HCT116 (cell line): ENCODE measurements around the gene ELOVL5. TPM values are rescaled to one million over a fixed set of nuclear protein-coding genes. Genes with fewer than 3 reads are reported as not detected.

Experiments used
- ATAC-seq: fragments of 200-7000 bp; cut with Tn5 transposase; 2 replicates; pipeline ENCODE4 v1.9.1; 2020; ENCODE audit warnings: mild to moderate bottlenecking, moderate library complexity
- BruUV-seq: library from RNA; stranded (reverse); fragments of 400-500 nt; replicated peaks from 2 replicates; lab custom pipeline; 2021; lab: Mats Ljungman, UMichigan
- CTCF ChIA-PET: fragments of 300-600 bp; sonication (Branson Sonifier 250); formaldehyde crosslinking; loops from one replicate; lab custom pipeline; 2021; ENCODE audit warnings: antibody characterized with exemption; lab: Charles Lee
- POLR2A ChIA-PET: fragments of 300-600, 350-600 bp; sonication (Branson Sonifier 250); formaldehyde crosslinking; loops from one replicate; lab custom pipeline; 2021; ENCODE audit warnings: antibody characterized with exemption; lab: Charles Lee
- RAD21 ChIA-PET, 2 experiments: fragments of 300-600 bp; sonication (Branson Sonifier 250); formaldehyde crosslinking; loops; one replicate each; lab custom pipeline; 2023; ENCODE audit warnings: low total read pairs in 2 of 2; ENCODE audit not compliant: uncharacterized antibody in 2 of 2, unreplicated experiment in 2 of 2, low non-redundant PET in 1 of 2; lab: Charles Lee
- DNase-seq: peaks from one replicate; pipeline ENCODE4 v3.0.0-alpha.2; 2010; ENCODE audit warnings: low read depth, low spot score
- H2AFZ ChIP-seq: fragments of 200-600 bp; shearing (Covaris generic), sonication (generic); 2 replicates; pipeline ENCODE4 v1.6.1; 2017; ENCODE audit warnings: low read depth, mixed run types, mixed read lengths, antibody characterized with exemption, low read length; ENCODE audit not compliant: poor library complexity, severe bottlenecking
- H3K27ac ChIP-seq: 2 replicates; pipeline ENCODE4 v1.5.1; 2012; ENCODE audit warnings: low read depth, low read length
- H3K27me3 ChIP-seq: fragments of 200-600 bp; sonication (generic); 2 replicates; pipeline ENCODE4 v1.6.1; 2016; ENCODE audit warnings: mixed run types, low read length, mixed read lengths; ENCODE audit not compliant: insufficient read depth
- H3K36me3 ChIP-seq, 2 experiments: fragments of 200-500 bp in 1 of 2; fragments of 200-600 bp in 1 of 2; sonication (Bioruptor generic) in 1 of 2; sonication (generic) in 1 of 2; 2 replicates each; pipeline versions ENCODE4 v1.5.1 to v1.6.1; 2014 to 2016; ENCODE audit warnings: low read length in 2 of 2, inconsistent platforms in 1 of 2, mixed read lengths in 1 of 2, mixed run types in 1 of 2; ENCODE audit not compliant: insufficient read depth in 2 of 2, control insufficient read depth in 1 of 2
- H3K4me1 ChIP-seq, 2 experiments: fragments of 200-600 bp in 1 of 2; sonication (generic) in 1 of 2; 2 replicates each; pipeline versions ENCODE4 v1.5.1 to v1.6.1; 2012 to 2017; ENCODE audit warnings: low read length in 2 of 2, inconsistent platforms in 1 of 2, mild to moderate bottlenecking in 1 of 2, mixed read lengths in 1 of 2, mixed run types in 1 of 2, moderate library complexity in 1 of 2; ENCODE audit not compliant: insufficient read depth in 2 of 2, control insufficient read depth in 1 of 2
- H3K4me2 ChIP-seq: fragments of 200-600 bp; sonication (generic); 2 replicates; pipeline ENCODE4 v1.6.1; 2017; ENCODE audit warnings: mixed run types, low read length, mixed read lengths
- H3K4me3 ChIP-seq, 2 experiments: fragments of 200-600 bp in 1 of 2; sonication (generic) in 1 of 2; replicated peaks in 1 of 2; 2 replicates each; pipeline ENCODE4 v1.5.1; 2011 to 2016; ENCODE audit warnings: low read length in 2 of 2, control low read depth in 1 of 2, low read depth in 1 of 2, mild to moderate bottlenecking in 1 of 2, mixed read lengths in 1 of 2, mixed run types in 1 of 2
- H3K79me2 ChIP-seq: fragments of 200-600 bp; sonication (generic); 2 replicates; pipeline ENCODE4 v1.6.1; 2017; ENCODE audit warnings: mild to moderate bottlenecking, mixed run types, low read length, moderate library complexity, mixed read lengths; ENCODE audit not compliant: insufficient read depth
- H3K9ac ChIP-seq: fragments of 200-600 bp; sonication (generic); 2 replicates; pipeline ENCODE4 v1.6.1; 2016; ENCODE audit warnings: low read length, mixed read lengths
- H3K9me2 ChIP-seq: fragments of 200-600 bp; sonication (generic), shearing (Covaris generic); 2 replicates; pipeline ENCODE4 v1.6.1; 2017; ENCODE audit warnings: mixed run types, mild to moderate bottlenecking, moderate library complexity; ENCODE audit not compliant: insufficient read depth
- H3K9me3 ChIP-seq, 2 experiments: fragments of 200-500 bp in 1 of 2; fragments of 200-600 bp in 1 of 2; sonication (Bioruptor generic) in 1 of 2; sonication (generic) in 1 of 2; 2 replicates each; pipeline ENCODE4 v1.6.1; 2014 to 2017; ENCODE audit warnings: low read length in 2 of 2, mixed read lengths in 2 of 2, inconsistent platforms in 1 of 2, low read depth in 1 of 2, mild to moderate bottlenecking in 1 of 2, mixed run types in 1 of 2, moderate library complexity in 1 of 2; ENCODE audit not compliant: control insufficient read depth in 1 of 2, insufficient read depth in 1 of 2
- H4K20me1 ChIP-seq: fragments of 200-600 bp; sonication (generic), shearing (Covaris generic); 2 replicates; pipeline ENCODE4 v1.6.1; 2017; ENCODE audit warnings: mixed run types, mild to moderate bottlenecking, moderate library complexity; ENCODE audit not compliant: insufficient read depth
- ATF3 ChIP-seq: IDR thresholded peaks from 2 replicates; pipeline ENCODE4 v1.6.1; 2012
- CBX3 ChIP-seq: IDR thresholded peaks from 2 replicates; pipeline ENCODE4 v1.6.1; 2012; ENCODE audit warnings: low read depth
- CEBPB ChIP-seq: IDR thresholded peaks from 2 replicates; pipeline ENCODE4 v1.6.1; 2012; ENCODE audit warnings: low read depth
- CTCF ChIP-seq, 3 experiments: fragments of 200-600 bp in 1 of 3; sonication (generic) in 1 of 3; IDR thresholded peaks in 2 of 3; conservative IDR thresholded peaks in 1 of 3; 2 replicates each; pipeline ENCODE4 v1.5.1; 2012 to 2017; ENCODE audit warnings: low read depth in 2 of 3, low read length in 2 of 3, antibody characterized with exemption in 1 of 3, borderline replicate concordance in 1 of 3, control low read depth in 1 of 3, mild to moderate bottlenecking in 1 of 3, mixed read lengths in 1 of 3, mixed run types in 1 of 3, moderate library complexity in 1 of 3; ENCODE audit not compliant: insufficient read depth in 1 of 3
- EGR1 ChIP-seq: IDR thresholded peaks from 2 replicates; pipeline ENCODE4 v1.6.1; 2012; ENCODE audit warnings: low read depth
- ELF1 ChIP-seq: IDR thresholded peaks from 2 replicates; pipeline ENCODE4 v1.6.1; 2012; ENCODE audit warnings: low read depth, borderline replicate concordance
- EZH2 ChIP-seq: fragments of 200-600 bp; sonication (generic); IDR thresholded peaks from 2 replicates; pipeline ENCODE4 v1.6.1; 2017; ENCODE audit warnings: antibody characterized with exemption, mixed run types
- EZH2phosphoT487 ChIP-seq: fragments of 200-600 bp; IDR thresholded peaks from 2 replicates; pipeline ENCODE4 v1.6.1; 2018; ENCODE audit warnings: antibody characterized with exemption, borderline replicate concordance
- FOSL1 ChIP-seq: IDR thresholded peaks from 2 replicates; pipeline ENCODE4 v1.6.1; 2012; ENCODE audit warnings: low read depth
- JUND ChIP-seq: IDR thresholded peaks from 2 replicates; pipeline ENCODE4 v1.6.1; 2012
- POLR2A ChIP-seq: IDR thresholded peaks from 2 replicates; pipeline ENCODE4 v1.7.0; 2011; ENCODE audit warnings: borderline replicate concordance; ENCODE audit not compliant: insufficient read depth, insufficient read length; ENCODE audit errors: extremely low read depth
- POLR2AphosphoS5 ChIP-seq: IDR thresholded peaks from 2 replicates; pipeline ENCODE4 v1.6.1; 2011; ENCODE audit warnings: mild to moderate bottlenecking, low read depth, low read length, moderate library complexity
- RAD21 ChIP-seq: IDR thresholded peaks from 2 replicates; pipeline ENCODE4 v1.6.1; 2012; ENCODE audit warnings: low read depth, mild to moderate bottlenecking
- REST ChIP-seq: IDR thresholded peaks from 2 replicates; pipeline ENCODE4 v1.6.1; 2012; ENCODE audit warnings: low read depth
- SIN3A ChIP-seq: IDR thresholded peaks from 2 replicates; pipeline ENCODE4 v1.6.1; 2012; ENCODE audit warnings: low read depth
- SP1 ChIP-seq: IDR thresholded peaks from 2 replicates; pipeline ENCODE4 v1.6.1; 2012; ENCODE audit warnings: low read depth
- TCF7L2 ChIP-seq: IDR thresholded peaks from 2 replicates; pipeline ENCODE4 v1.7.0; 2011; ENCODE audit warnings: borderline replicate concordance, inconsistent platforms; ENCODE audit not compliant: insufficient read depth, insufficient read length; ENCODE audit errors: extremely low read depth
- YY1 ChIP-seq: IDR thresholded peaks from 2 replicates; pipeline ENCODE4 v1.6.1; 2011; ENCODE audit warnings: low read length, low read depth, moderate library complexity, mild to moderate bottlenecking; ENCODE audit not compliant: insufficient replicate concordance; ENCODE audit errors: extremely low read depth
- ZBTB33 ChIP-seq: IDR thresholded peaks from 2 replicates; pipeline ENCODE4 v1.6.1; 2011; ENCODE audit warnings: mild to moderate bottlenecking, low read length, moderate library complexity; ENCODE audit not compliant: insufficient replicate concordance; ENCODE audit errors: extremely low read depth
- ZFX ChIP-seq: fragments of 450-650 bp; IDR thresholded peaks from 2 replicates; pipeline ENCODE4 v1.6.1; 2017
- intact Hi-C: fragments of 100-400 bp; cut with micrococcal nuclease; formaldehyde crosslinking; loops from 2 replicates; pipeline ENCODE4 v1.10.0; 2022
- total RNA-seq: library from RNA; stranded (reverse); gene quantifications from one replicate; pipeline ENCODE4 v1.2.1, GENCODE V29; 2021; ENCODE audit not compliant: unreplicated experiment

The ELOVL5 gene
- total RNA-seq, 1 experiment from 2014 or later, result 85.3 TPM

GRCh38 chr6:53257533-53257932, 91.2 kb downstream of the ELOVL5 start:
- ATAC-seq, result no peak
- CTCF ChIA-PET, result no interaction called here
- no peak overlapping the region for H3K4me2 ChIP-seq
- no peaks in the 10 kb centered on the region for H3K9me3 ChIP-seq
- peaks cover 0 to 4% of the 10 kb centered on the region in 2 experiments; a peak in 1 of 4 replicates for H3K36me3 ChIP-seq
- H3K79me2 ChIP-seq, result no peaks in the 10 kb centered on the region
- no peak overlapping the region for H3K27ac ChIP-seq
- no peak overlapping the region for H3K4me3 ChIP-seq
- POLR2A ChIA-PET, result no interaction called here
- no peaks in the 10 kb centered on the region for H3K4me1 ChIP-seq
- intact Hi-C loops, result no loop called here
- TF ChIP-seq REST (no peak), SP1 (no peak), YY1 (no peak), JUND (no peak), CBX3 (no peak), CTCF (IDR thresholded peaks at IDR 0.05 in 2 of 3, conservative IDR thresholded peaks at IDR 0.05 in 1 of 3; ENCODE audit: borderline replicate concordance in 1 of 3, insufficient read depth in 1 of 3, low read depth in 2 of 3, low read length in 2 of 3) (no peak), ZBTB33 (no peak), CEBPB (no peak), EZH2phosphoT487 (no peak), POLR2AphosphoS5 (no peak), FOSL1 (no peak), SIN3A (no peak), RAD21 (no peak), ATF3 (no peak), POLR2A (no peak), TCF7L2 (no peak), ELF1 (no peak), EGR1 (no peak), ZFX (no peak), EZH2 (no peak)
- no TSS peak for BruUV-seq
- no peaks in the 10 kb centered on the region for H3K9me2 ChIP-seq
- no peaks in the 10 kb centered on the region for H4K20me1 ChIP-seq
- no peak for DNase-seq
- no peaks in the 10 kb centered on the region for H3K27me3 ChIP-seq
- no peak overlapping the region for H3K9ac ChIP-seq
- no peak overlapping the region for H2AFZ ChIP-seq
- RAD21 ChIA-PET, result no interaction called here
